Lung (tissue), 12 donors: ENCODE results near the gene FANCC. TPM values are rescaled to one million over a fixed set of nuclear protein-coding genes. Genes with fewer than 3 reads are reported as not detected.
"Not testable (repeated sequence)": the region's sequence is repeated elsewhere in the genome, so short reads cannot be mapped to it uniquely, and the experiment has no call there.

Experiments
- ATAC-seq: fragments of 200-7000 bp; cut with Tn5 transposase; one replicate; pipeline ENCODE4 v1.9.1; 2020; ENCODE audit warnings: moderate number of reproducible peaks; ENCODE audit not compliant: insufficient read depth, low FRiP score
- DNase-seq, 3 donors: peaks; one replicate each; pipeline ENCODE4 v3.0.0-alpha.2; 2013 to 2017
- H3K27ac ChIP-seq, 2 donors: one replicate each; pipeline ENCODE4 v1.5.1; 2013; ENCODE audit warnings: mild to moderate bottlenecking in 2 of 2, moderate library complexity in 2 of 2, control low read depth in 1 of 2, inconsistent platforms in 1 of 2, low read depth in 1 of 2, low read length in 1 of 2
- H3K27me3 ChIP-seq, 3 donors: one replicate each; pipeline ENCODE4 v1.5.1; 2013; ENCODE audit warnings: low read length in 2 of 3; ENCODE audit not compliant: control insufficient read depth in 3 of 3, insufficient read depth in 3 of 3
- H3K36me3 ChIP-seq, 4 donors: one replicate each; pipeline ENCODE4 v1.5.1; 2013; ENCODE audit warnings: low read length in 4 of 4, mild to moderate bottlenecking in 1 of 4, moderate library complexity in 1 of 4; ENCODE audit not compliant: control insufficient read depth in 4 of 4, insufficient read depth in 4 of 4
- H3K4me1 ChIP-seq, 5 donors: one replicate each; pipeline ENCODE4 v1.5.1; 2013; ENCODE audit warnings: low read length in 5 of 5, mild to moderate bottlenecking in 2 of 5, moderate library complexity in 1 of 5; ENCODE audit not compliant: control insufficient read depth in 5 of 5, insufficient read depth in 5 of 5
- H3K4me3 ChIP-seq: one replicate; pipeline ENCODE4 v1.5.1; 2013; ENCODE audit warnings: mild to moderate bottlenecking, control low read depth, moderate library complexity
- H3K9ac ChIP-seq, 2 donors: one replicate each; pipeline ENCODE4 v1.5.1; 2013; ENCODE audit warnings: low read length in 2 of 2, control low read depth in 1 of 2; ENCODE audit not compliant: insufficient read depth in 1 of 2
- H3K9me3 ChIP-seq, 4 donors: one replicate each; pipeline ENCODE4 v1.5.1; 2013; ENCODE audit warnings: low read length in 3 of 4, mild to moderate bottlenecking in 1 of 4, moderate library complexity in 1 of 4; ENCODE audit not compliant: control insufficient read depth in 4 of 4, insufficient read depth in 3 of 4
- CTCF ChIP-seq: IDR thresholded peaks from 2 replicates; pipeline ENCODE4 v1.5.1; 2012; ENCODE audit warnings: mild to moderate bottlenecking; ENCODE audit errors: control extremely low read depth, extremely low read depth
- WGBS, 2 donors: extraction: QIAGEN DNeasy Blood & Tissue Kit; methylation state at CpG; one replicate each; pipeline ENCODE4 v1.1.7; 2013; 5-methylcytosine and 5-hydroxymethylcytosine counted together
- polyA plus RNA-seq, 2 donors: library from polyadenylated mRNA; stranded (reverse); fragments of 200-250 nt; gene quantifications; one replicate each; pipeline ENCODE4 v1.2.1, GENCODE V29; 2013
- total RNA-seq, 2 donors: library from RNA; depleted of rRNA in 1 of 2; stranded (reverse); fragments of >200 nt in 1 of 2; gene quantifications; one replicate each; pipeline ENCODE4 v1.2.1, GENCODE V29; 2014 to 2021
- donor health status: control.
- donor health status: control.
- donor health status: Bipolar disorder and iron deficiency.
- donor health status: healthy.
- donor health status: DM: yes; HTN: yes; CAD: no.

The FANCC gene
- total and polyA plus RNA-seq, 4 donors: 4.4 to 20.0 (median 8.7) TPM

DNA sequence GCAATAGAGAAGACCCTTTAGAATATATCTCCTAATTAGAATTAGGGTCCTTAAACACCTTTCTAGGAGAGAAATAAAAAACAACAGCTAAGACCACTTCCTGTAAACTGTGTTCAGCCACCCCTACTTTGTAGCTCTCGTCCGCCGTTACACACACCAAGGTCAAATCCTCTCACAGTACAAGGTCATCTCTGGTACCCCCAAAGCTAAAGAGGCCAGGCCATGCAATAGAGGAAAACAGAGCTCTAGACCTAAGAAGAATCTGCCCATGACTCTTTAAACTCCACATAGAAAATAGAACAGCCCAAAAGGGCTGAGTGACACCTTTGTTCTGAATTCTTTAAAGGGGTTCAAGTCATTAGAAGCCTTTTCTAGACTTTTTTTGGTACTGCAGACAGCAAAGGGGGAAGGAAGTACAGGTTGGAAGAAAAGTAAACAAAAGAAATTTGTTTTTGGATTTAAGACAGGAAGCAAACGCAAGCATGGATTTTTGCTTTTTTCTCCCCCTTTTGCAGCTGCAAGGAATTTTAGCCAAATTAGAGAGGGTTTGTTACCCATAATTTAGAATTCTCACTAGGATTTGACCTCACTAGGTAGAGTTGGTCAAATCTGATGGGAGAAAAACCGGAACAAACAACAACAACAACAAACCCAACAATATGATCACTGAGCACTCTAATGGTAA lies 13.4 kb upstream of the FANCC start:
- ATAC-seq: no peak
- Histone ChIP-seq H3K36me3 (no peaks in the 10 kb centered on the region), H3K9ac (no peak overlapping the region), H3K4me3 (no peak overlapping the region), H3K27me3 (no peaks in the 10 kb centered on the region), H3K4me1 (peaks cover 0 to 3% (median 0%) of the 10 kb centered on the region in 5 donors), H3K27ac (no peak overlapping the region), H3K9me3 (peaks cover 0 to 4% (median under 1%) of the 10 kb centered on the region in 4 donors)
- WGBS, 2 donors: 82 to 89% methylated on average over 5 of the region's 5 CpGs
- no peak for TF ChIP-seq CTCF
- DNase-seq: no peak

DNA sequence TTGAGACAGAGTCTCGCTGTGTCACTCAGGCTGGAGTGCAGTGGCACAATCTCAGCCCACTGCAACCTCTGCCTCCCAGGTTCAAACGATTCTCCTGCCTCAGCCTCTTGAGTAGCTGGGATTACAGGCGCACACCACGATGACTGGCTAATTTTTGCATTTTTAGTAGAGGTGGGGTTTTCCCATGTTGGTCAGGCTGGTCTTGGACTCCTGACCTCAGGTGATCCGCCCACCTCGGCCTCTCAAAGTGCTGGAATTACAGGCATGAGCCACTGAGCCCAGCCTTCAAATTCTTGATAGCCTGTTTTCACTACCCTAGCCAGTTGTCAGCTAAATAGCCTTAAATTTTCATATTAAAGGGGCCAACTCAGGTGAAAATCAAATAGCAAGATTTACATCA lies 11.6 kb upstream of the FANCC start:
- not testable (repeated sequence) for H3K9me3 ChIP-seq, ATAC-seq, H3K27ac ChIP-seq, H3K4me1 ChIP-seq, H3K36me3 ChIP-seq, DNase-seq, H3K9ac ChIP-seq, H3K4me3 ChIP-seq, H3K27me3 ChIP-seq
- WGBS, 2 donors: 71 to 86% methylated on average over 6 of the region's 6 CpGs

DNA sequence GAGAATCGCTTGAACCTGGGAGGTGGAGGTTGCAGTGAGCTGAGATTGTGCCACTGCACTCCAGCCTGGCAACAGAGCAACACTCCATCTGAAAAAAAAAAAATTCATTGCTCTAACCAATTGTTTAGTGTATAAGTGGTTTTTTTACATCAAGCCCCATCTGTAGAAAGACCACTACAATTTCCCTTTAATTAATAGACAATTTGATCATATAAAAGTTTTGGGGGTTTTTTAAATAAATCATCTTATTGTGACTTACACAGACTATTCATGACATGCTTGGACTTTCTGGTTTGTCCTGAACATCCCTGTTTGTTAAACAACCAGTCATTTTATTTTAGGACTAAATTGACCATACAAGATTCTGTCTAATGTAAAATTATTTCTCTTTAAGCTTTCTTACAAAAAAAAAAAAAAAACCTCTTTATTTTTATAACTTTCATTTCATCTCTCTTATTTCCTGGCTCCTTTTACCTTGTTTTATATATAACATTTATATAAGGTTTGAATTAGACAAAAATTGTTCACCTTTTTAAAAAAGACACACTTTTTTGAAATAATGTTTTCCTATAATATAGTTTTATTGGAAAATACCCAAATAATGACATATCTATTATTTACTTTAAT lies 9.8 kb upstream of the FANCC start:
- Histone ChIP-seq H3K9ac (no peak overlapping the region), H3K4me3 (no peak overlapping the region), H3K4me1 (no peaks in the 10 kb centered on the region), H3K27ac (no peak overlapping the region), H3K9me3 (peaks cover 0 to 4% (median under 1%) of the 10 kb centered on the region in 4 donors), H3K27me3 (no peaks in the 10 kb centered on the region), H3K36me3 (no peaks in the 10 kb centered on the region)
- no peak for ATAC-seq
- DNase-seq: no peak
- 62 to 68% methylated on average over 1 of the region's 1 CpG for WGBS, 2 donors
- no peak for TF ChIP-seq CTCF

- ATAC-seq (no peak), DNase-seq (no peak)
- Histone ChIP-seq H3K9ac (no peak overlapping the region), H3K4me3 (no peak overlapping the region), H3K9me3 (peaks cover 0 to 4% (median 2%) of the 10 kb centered on the region in 4 donors), H3K4me1 (peaks cover 0 to 8% (median 0%) of the 10 kb centered on the region in 5 donors), H3K36me3 (no peaks in the 10 kb centered on the region), H3K27me3 (no peaks in the 10 kb centered on the region), H3K27ac (no peak overlapping the region)
- WGBS, 2 donors: 65 to 73% methylated on average over 1 of the region's 1 CpG
- TF ChIP-seq CTCF: no peak
These were observed 7.7 kb upstream of the FANCC start for GRCh38 chr9:95325221-95325620.
